ENCODE results near the gene OLIG1. TPM values are rescaled to one million over a fixed set of nuclear protein-coding genes. Genes with fewer than 3 reads are reported as not detected.

The OLIG1 gene, protein sequence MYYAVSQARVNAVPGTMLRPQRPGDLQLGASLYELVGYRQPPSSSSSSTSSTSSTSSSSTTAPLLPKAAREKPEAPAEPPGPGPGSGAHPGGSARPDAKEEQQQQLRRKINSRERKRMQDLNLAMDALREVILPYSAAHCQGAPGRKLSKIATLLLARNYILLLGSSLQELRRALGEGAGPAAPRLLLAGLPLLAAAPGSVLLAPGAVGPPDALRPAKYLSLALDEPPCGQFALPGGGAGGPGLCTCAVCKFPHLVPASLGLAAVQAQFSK
- total RNA-seq: 7.5 TPM

DNA sequence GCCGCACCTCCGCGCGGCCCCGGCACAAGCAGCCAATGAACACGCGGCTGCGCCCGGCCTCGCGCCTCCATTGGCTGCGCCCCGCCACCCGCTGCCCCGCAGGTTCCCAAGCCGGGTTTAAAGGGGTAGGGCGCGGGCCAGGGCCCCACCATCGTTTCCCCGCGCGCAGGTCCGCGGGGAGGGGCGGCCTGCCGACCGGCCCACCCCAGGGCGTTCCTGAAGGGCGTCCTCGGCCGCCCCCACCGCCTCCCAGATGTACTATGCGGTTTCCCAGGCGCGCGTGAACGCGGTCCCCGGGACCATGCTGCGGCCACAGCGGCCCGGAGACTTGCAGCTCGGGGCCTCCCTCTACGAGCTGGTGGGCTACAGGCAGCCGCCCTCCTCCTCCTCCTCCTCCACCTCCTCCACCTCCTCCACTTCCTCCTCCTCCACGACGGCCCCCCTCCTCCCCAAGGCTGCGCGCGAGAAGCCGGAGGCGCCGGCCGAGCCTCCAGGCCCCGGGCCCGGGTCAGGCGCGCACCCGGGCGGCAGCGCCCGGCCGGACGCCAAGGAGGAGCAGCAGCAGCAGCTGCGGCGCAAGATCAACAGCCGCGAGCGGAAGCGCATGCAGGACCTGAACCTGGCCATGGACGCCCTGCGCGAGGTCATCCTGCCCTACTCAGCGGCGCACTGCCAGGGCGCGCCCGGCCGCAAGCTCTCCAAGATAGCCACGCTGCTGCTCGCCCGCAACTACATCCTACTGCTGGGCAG, at the start of gene OLIG1:
Gene OLIG1, plus strand, starts transcription at position 148 of the 750 bp plus-strand sequence. Its CDS starts 106 bp downstream, at position 254.

DNA sequence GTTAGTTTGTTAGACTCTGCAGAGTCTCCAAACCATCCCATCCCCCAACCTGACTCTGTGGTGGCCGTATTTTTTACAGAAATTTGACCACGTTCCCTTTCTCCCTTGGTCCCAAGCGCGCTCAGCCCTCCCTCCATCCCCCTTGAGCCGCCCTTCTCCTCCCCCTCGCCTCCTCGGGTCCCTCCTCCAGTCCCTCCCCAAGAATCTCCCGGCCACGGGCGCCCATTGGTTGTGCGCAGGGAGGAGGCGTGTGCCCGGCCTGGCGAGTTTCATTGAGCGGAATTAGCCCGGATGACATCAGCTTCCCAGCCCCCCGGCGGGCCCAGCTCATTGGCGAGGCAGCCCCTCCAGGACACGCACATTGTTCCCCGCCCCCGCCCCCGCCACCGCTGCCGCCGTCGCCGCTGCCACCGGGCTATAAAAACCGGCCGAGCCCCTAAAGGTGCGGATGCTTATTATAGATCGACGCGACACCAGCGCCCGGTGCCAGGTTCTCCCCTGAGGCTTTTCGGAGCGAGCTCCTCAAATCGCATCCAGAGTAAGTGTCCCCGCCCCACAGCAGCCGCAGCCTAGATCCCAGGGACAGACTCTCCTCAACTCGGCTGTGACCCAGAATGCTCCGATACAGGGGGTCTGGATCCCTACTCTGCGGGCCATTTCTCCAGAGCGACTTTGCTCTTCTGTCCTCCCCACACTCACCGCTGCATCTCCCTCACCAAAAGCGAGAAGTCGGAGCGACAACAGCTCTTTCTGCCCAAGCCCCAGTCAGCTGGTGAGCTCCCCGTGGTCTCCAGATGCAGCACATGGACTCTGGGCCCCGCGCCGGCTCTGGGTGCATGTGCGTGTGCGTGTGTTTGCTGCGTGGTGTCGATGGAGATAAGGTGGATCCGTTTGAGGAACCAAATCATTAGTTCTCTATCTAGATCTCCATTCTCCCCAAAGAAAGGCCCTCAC, 44.2 kb upstream of the OLIG1 start, which contains the start of gene OLIG2:
Gene OLIG2, plus strand, starts transcription at position 447 of the 954 bp plus-strand sequence. CDS start 928 bp downstream, outside the sequence.

Other genes with a start within 250 kb of the OLIG1 start
- 18.2 TPM for gene OLIG2, start 44.2 kb upstream of the OLIG1 start, total RNA-seq
- 13.5 TPM for gene IFNAR2, start 159.8 kb downstream of the OLIG1 start, total RNA-seq
- gene IL10RB, start 196.2 kb downstream of the OLIG1 start, total RNA-seq: 10.0 TPM